ENCODE data around the gene MFF. TPM values are rescaled to one million over a fixed set of nuclear protein-coding genes. Genes with fewer than 3 reads are reported as not detected.

The MFF gene
- total and polyA plus RNA-seq, 2 donors from 2014 or later: 80.8 to 110 TPM

- DNase-seq: peak in 3 of 5 donors; percentile 15 to 63 (median 40)
- Histone ChIP-seq H3K27me3 (ENCODE audit: control insufficient read depth, insufficient read depth, low read length) (no peaks in the 10 kb centered on the region), H3K4me3 (ENCODE audit: low read length in 3 of 3) (peak overlapping the region in 1 of 3 donors; percentile 13), H3K4me1 (ENCODE audit: control insufficient read depth in 2 of 3, insufficient read depth in 2 of 3, low read depth in 1 of 3, low read length in 3 of 3) (peaks cover 0 to 7% (median 6%) of the 10 kb centered on the region in 3 donors), H3K27ac (ENCODE audit: low read depth in 2 of 2, low read length in 2 of 2) (peak overlapping the region; percentile 0 to 32), H3K9ac (ENCODE audit: low read length in 3 of 3) (no peak overlapping the region), H3K9me3 (ENCODE audit: control insufficient read depth in 2 of 3, insufficient read depth in 1 of 3, low read length in 3 of 3) (no peaks in the 10 kb centered on the region), H3K36me3 (ENCODE audit: control insufficient read depth in 2 of 3, insufficient read depth in 3 of 3, low read length in 3 of 3) (peaks cover 0 to 23% (median 10%) of the 10 kb centered on the region in 3 donors)
- no peak for TF ChIP-seq CTCF (IDR thresholded peaks at IDR 0.05; ENCODE audit: borderline replicate concordance, extremely low read depth, insufficient read depth)
- intact Hi-C loops (cut with DNase I): no loop called here
- FAIRE-seq: peak; percentile 41
Observed at GRCh38 chr2:227339098-227339599, 14.1 kb downstream of the MFF start.

GRCh38 chr2:227340106-227340505 is 15.1 kb downstream of the MFF start:
- no peak overlapping the region for H3K27ac ChIP-seq (ENCODE audit: low read depth in 2 of 2, low read length in 2 of 2)
- peaks cover 0 to 7% (median 6%) of the 10 kb centered on the region in 3 donors for H3K4me1 ChIP-seq (ENCODE audit: control insufficient read depth in 2 of 3, insufficient read depth in 2 of 3, low read depth in 1 of 3, low read length in 3 of 3)
- H3K27me3 ChIP-seq (ENCODE audit: control insufficient read depth, insufficient read depth, low read length): no peaks in the 10 kb centered on the region
- intact Hi-C loops (cut with DNase I): no loop called here
- H3K36me3 ChIP-seq (ENCODE audit: control insufficient read depth in 2 of 3, insufficient read depth in 3 of 3, low read length in 3 of 3): peaks cover 0 to 18% (median 6%) of the 10 kb centered on the region in 3 donors
- FAIRE-seq (no peak), DNase-seq (no peak)
- no peak overlapping the region for H3K9ac ChIP-seq (ENCODE audit: low read length in 3 of 3)
- no peaks in the 10 kb centered on the region for H3K9me3 ChIP-seq (ENCODE audit: control insufficient read depth in 2 of 3, insufficient read depth in 1 of 3, low read length in 3 of 3)
- TF ChIP-seq CTCF (IDR thresholded peaks at IDR 0.05; ENCODE audit: borderline replicate concordance, extremely low read depth, insufficient read depth): no peak
- H3K4me3 ChIP-seq (ENCODE audit: low read length in 3 of 3): no peak overlapping the region

DNA sequence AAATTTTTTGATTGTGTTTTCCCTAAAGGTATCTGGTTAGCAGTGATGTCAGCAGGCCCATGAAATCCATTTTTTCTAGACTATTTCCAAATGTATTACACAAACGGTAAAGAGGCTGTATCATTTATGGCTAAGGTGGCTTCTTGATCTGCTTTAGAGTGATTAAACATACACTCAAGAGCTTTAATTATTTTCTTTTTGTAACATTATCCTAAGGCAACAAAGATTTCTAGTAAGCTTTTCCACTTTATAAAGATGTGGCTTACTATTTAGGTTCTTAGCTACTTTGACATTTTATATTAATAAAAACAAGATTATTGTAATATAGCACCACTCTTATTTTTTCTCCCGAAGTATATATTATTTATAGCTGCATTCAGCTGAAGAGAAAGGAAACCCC is 16.5 kb downstream of the MFF start:
- TF ChIP-seq CTCF (IDR thresholded peaks at IDR 0.05; ENCODE audit: borderline replicate concordance, extremely low read depth, insufficient read depth): no peak
- no peak for FAIRE-seq
- intact Hi-C loops (cut with DNase I): no loop called here
- no peaks in the 10 kb centered on the region for H3K9me3 ChIP-seq (ENCODE audit: control insufficient read depth in 2 of 3, insufficient read depth in 1 of 3, low read length in 3 of 3)
- no peak overlapping the region for H3K9ac ChIP-seq (ENCODE audit: low read length in 3 of 3)
- no peaks in the 10 kb centered on the region for H3K27me3 ChIP-seq (ENCODE audit: control insufficient read depth, insufficient read depth, low read length)
- peaks cover 0 to 7% (median 6%) of the 10 kb centered on the region in 3 donors for H3K4me1 ChIP-seq (ENCODE audit: control insufficient read depth in 2 of 3, insufficient read depth in 2 of 3, low read depth in 1 of 3, low read length in 3 of 3)
- peaks cover 0 to 9% (median 0%) of the 10 kb centered on the region in 3 donors for H3K36me3 ChIP-seq (ENCODE audit: control insufficient read depth in 2 of 3, insufficient read depth in 3 of 3, low read length in 3 of 3)
- no peak overlapping the region for H3K4me3 ChIP-seq (ENCODE audit: low read length in 3 of 3)
- H3K27ac ChIP-seq (ENCODE audit: low read depth in 2 of 2, low read length in 2 of 2): no peak overlapping the region
- DNase-seq: no peak

- no peaks in the 10 kb centered on the region for H3K27me3 ChIP-seq (ENCODE audit: control insufficient read depth, insufficient read depth, low read length)
- no peaks in the 10 kb centered on the region for H3K9me3 ChIP-seq (ENCODE audit: control insufficient read depth in 2 of 3, insufficient read depth in 1 of 3, low read length in 3 of 3)
- H3K9ac ChIP-seq (ENCODE audit: low read length in 3 of 3): no peak overlapping the region
- DNase-seq: no peak
- no peak overlapping the region for H3K4me3 ChIP-seq (ENCODE audit: low read length in 3 of 3)
- intact Hi-C loops (cut with DNase I): no loop called here
- no peak for TF ChIP-seq CTCF (IDR thresholded peaks at IDR 0.05; ENCODE audit: borderline replicate concordance, extremely low read depth, insufficient read depth)
- no peak for FAIRE-seq
- peaks cover 0 to 9% (median 0%) of the 10 kb centered on the region in 3 donors for H3K36me3 ChIP-seq (ENCODE audit: control insufficient read depth in 2 of 3, insufficient read depth in 3 of 3, low read length in 3 of 3)
- peaks cover 0 to 6% (median 4%) of the 10 kb centered on the region in 3 donors for H3K4me1 ChIP-seq (ENCODE audit: control insufficient read depth in 2 of 3, insufficient read depth in 2 of 3, low read depth in 1 of 3, low read length in 3 of 3)
- no peak overlapping the region for H3K27ac ChIP-seq (ENCODE audit: low read depth in 2 of 2, low read length in 2 of 2)
Observed at GRCh38 chr2:227344231-227344630, 19.2 kb downstream of the MFF start.

Measured in kidney (tissue), 14 donors.